GM21528 (cell line): ENCODE results near the gene PRKRA.
"Not testable (repeated sequence)": the region's sequence is repeated elsewhere in the genome, so short reads cannot be mapped to it uniquely, and the experiment has no call there.

Experiments
- ATAC-seq: cut with Tn5 transposase; IDR thresholded peaks from one replicate; pipeline ENCODE4 v1.9.1; 2021; ENCODE audit warnings: mild to moderate bottlenecking, moderate library complexity; ENCODE audit not compliant: unreplicated experiment, low FRiP score

Gene PRKRA

DNA sequence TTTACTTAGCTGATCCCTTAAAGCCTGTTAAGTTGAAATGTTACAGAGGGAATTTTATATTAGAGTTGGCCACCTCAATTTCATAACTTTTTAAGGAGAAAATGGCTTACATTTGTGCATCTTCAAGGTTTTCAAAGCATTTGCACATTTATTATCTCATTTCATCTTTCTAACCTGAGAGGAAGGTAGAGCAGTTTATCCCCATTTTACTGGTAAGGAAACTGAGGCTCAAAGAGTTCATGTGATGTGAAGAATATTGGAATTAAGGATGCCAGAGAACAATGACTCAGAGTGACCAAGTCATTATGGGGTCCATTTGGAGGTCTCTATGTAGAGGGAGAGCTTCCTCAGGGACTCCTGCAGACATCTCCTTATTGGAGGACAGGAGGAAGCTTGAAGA, 35.0 kb downstream of the PRKRA start:
- ATAC-seq, result no peak

- ATAC-seq, result peak; percentile 86
Measured at GRCh38 chr2:178414266-178415247, 36.4 kb downstream of the PRKRA start.

DNA sequence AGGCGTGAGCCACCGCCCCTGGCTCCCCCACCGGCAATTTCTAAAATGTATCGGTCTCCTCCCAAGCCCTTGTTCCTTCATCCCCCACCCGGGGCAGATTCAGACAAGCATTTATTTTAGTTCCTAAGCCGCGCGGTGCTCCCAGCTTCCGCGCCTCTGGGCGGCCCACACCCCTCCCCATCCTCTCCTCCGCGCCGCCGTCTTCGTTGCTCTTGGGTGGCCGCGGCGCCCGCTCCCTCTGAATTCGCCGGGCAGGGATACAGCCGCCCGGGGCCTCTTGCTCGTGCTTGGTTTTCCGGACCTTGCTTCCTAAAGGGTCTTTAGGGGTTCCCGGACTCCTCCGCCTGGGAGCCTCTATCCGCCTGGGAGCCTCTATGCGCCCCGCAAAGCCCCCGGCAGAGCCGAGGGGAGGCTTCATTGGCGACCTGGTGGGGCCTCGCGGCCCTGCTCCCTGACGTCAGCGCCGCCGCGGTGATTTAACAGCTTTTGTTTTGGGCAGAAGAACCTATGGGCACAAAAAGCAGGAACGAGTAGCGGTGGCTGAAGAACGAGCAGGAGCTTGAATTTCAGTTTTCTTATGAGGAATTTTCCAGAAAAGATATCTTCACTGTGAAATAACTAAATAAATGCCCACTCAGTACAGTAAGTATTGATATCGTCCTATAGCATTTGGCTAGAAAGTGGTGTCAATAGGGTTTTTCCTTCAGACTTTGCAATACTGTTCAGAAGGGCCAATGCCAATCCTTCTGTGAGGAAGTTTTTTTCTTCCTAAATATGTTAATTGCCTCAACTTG, 37.3 kb downstream of the PRKRA start:
- ATAC-seq, result peak; percentile 83

DNA sequence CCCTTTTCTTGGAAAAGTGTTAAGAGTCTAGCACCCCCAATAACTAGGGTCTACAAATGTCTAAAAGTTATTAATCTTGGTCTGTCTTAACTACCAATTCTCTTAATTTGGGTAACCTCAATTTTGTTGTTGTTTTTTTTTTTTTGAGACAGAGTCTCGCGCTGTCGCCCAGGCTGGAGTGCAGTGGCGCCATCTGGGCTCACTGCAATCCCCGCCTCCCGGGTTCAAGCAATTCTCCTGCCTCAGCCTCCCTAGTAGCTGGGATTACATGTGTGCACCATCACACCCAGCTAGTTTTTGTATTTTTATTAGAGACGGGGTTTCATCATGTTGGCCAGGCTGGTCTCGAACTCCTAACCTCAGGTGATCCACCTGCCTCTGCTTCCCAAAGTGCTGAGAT, 38.5 kb downstream of the PRKRA start:
- not testable (repeated sequence) for ATAC-seq

- ATAC-seq, result no peak
Measured at GRCh38 chr2:178412047-178412446, 38.9 kb downstream of the PRKRA start.

- ATAC-seq, result no peak
Measured at GRCh38 chr2:178409261-178409660, 41.7 kb downstream of the PRKRA start.

DNA sequence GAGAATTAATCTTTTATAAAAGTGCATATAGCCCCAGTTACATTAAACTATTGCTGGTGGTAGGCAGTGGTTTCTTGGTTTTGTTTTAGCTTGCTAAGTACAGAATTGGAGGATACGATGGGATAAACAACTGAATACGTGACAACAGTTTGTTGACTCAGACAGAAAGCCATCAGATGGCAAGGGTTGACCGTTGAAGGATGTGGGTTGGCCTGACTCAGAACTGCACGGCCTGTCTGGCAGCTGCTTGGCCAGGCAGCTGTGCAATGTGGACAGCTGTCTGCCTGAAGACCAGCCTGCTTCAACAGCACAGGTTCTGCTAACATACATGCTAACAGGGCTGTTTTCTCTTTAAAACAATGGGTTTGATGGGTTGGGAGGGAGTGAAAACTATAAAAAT, 46.6 kb downstream of the PRKRA start:
- peak; percentile 99 for ATAC-seq

- peak; percentile 52 for ATAC-seq
Measured at GRCh38 chr2:178403671-178404306, 47.2 kb downstream of the PRKRA start.

DNA sequence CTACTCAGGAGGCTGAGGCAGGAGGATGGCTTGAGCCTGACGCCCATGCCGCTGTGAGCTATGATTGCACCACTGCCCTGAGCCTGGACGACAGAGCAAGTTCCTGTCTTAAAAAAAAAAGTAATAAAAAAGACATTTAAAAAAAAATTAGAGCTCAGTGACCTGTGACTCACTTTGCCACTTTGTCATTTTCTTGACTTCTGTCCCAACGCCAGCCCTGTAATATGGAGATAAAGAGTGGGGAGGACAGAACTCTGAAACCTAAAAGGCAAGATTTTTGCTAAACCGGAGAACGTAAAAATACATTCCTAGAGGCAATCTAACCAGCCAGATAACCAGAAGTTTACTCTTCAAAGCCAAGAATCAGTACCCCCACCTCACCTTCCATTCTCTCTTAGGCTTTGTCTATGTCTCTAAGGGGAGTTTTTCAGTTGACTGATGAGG, 49.0 kb downstream of the PRKRA start:
- ATAC-seq, result no peak

GRCh38 chr2:178397002-178397605, 53.9 kb downstream of the PRKRA start:
- ATAC-seq, result peak; percentile 86

GRCh38 chr2:178395941-178396570, 54.9 kb downstream of the PRKRA start:
- no peak for ATAC-seq

- ATAC-seq, result no peak
Measured at GRCh38 chr2:178395295-178395694, 55.7 kb downstream of the PRKRA start.

- no peak for ATAC-seq
Measured at GRCh38 chr2:178394859-178395258, 56.1 kb downstream of the PRKRA start.

GRCh38 chr2:178392215-178392614, 58.8 kb downstream of the PRKRA start:
- ATAC-seq, result no peak

GRCh38 chr2:178391701-178392100, 59.3 kb downstream of the PRKRA start:
- ATAC-seq, result no peak

DNA sequence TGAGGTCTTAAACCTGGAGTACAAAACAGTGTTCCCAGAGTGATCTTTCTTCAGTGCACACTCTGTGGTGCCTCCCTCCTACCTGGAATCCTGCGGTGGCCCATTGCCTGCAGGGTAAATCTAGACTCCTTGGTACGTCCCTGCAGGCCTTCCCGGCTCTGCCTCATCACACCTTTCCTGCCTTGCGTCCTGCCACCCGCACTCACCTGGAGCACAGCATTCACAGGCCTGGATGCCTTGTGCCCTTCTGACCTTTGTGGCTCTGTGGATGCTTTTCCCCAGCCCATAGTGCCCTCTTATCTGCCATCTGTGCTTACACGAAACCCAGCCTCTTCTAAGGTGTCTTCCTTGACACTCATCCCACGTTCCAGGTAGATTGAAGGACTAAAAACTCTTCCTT, 62.7 kb downstream of the PRKRA start:
- ATAC-seq, result no peak

GRCh38 chr2:178386986-178387597, 63.9 kb downstream of the PRKRA start:
- no peak for ATAC-seq

GRCh38 chr2:178385595-178386148, 65.3 kb downstream of the PRKRA start:
- no peak for ATAC-seq

GRCh38 chr2:178383718-178384117, 67.3 kb downstream of the PRKRA start:
- no peak for ATAC-seq
